ENCODE data around the gene RASD1. TPM values are rescaled to one million over a fixed set of nuclear protein-coding genes. Genes with fewer than 3 reads are reported as not detected.

The RASD1 gene
- total RNA-seq, 4 donors from 2014 or later: 166 to 250 (median 231) TPM

DNA sequence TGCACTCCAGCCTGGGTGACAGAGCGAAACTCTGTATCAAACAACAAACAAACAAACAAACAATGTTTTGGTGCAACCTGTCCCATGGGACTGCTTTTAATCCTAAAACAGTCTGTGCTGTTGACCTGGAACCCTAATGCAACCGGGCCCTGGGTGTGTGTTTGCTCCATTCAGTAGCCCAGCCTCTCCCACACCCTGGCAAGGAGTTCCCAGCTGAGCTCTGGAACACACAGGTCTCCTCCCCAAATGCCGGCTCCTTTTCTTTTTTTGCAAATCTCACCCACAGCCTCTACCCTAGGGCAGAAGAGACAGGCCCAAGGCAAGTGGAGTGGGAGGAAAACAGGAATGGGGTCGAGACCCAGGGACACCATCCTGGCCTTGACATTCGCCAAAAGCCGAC lies 29.8 kb upstream of the RASD1 start:
- DNase-seq (ENCODE audit: low spot score in 2 of 2): no peak
- Histone ChIP-seq H3K27ac (peak overlapping the region in 2 of 4 donors; percentile 17 to 30), H3K4me3 (no peak overlapping the region), H3K9me3 (no peaks in the 10 kb centered on the region), H3K4me1 (peaks cover 0 to 7% (median 0%) of the 10 kb centered on the region in 4 donors), H3K36me3 (peaks cover 0 to 11% (median 0%) of the 10 kb centered on the region in 3 donors), H3K27me3 (no peaks in the 10 kb centered on the region)
- TF ChIP-seq, protein P1, sequence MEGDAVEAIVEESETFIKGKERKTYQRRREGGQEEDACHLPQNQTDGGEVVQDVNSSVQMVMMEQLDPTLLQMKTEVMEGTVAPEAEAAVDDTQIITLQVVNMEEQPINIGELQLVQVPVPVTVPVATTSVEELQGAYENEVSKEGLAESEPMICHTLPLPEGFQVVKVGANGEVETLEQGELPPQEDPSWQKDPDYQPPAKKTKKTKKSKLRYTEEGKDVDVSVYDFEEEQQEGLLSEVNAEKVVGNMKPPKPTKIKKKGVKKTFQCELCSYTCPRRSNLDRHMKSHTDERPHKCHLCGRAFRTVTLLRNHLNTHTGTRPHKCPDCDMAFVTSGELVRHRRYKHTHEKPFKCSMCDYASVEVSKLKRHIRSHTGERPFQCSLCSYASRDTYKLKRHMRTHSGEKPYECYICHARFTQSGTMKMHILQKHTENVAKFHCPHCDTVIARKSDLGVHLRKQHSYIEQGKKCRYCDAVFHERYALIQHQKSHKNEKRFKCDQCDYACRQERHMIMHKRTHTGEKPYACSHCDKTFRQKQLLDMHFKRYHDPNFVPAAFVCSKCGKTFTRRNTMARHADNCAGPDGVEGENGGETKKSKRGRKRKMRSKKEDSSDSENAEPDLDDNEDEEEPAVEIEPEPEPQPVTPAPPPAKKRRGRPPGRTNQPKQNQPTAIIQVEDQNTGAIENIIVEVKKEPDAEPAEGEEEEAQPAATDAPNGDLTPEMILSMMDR (IDR thresholded peaks at IDR 0.05): no peak
- WGBS, 2 donors: 78 to 79% methylated on average over 5 to 6 of the region's 6 CpGs

DNA sequence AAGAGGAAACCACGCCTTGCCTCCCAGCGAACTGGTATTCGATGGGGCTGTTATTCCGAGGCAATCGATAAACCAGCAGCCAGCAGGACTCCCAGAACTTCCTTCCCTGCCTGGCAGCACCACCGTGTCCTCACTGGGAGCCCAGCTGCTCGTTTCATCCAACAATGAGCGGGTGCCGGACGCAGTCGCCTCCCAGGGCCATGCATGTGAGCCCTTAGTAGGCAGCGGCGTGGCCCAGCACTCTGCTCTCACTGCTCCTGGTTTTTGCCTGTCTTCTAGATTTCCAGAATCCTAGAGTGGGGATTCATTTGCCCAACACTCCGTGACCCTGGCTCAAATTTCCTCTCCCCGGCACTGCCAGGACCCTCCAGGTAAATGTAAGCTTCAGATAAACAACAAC lies 29.1 kb upstream of the RASD1 start:
- WGBS, 2 donors: 79 to 81% methylated on average over 15 of the region's 15 CpGs
- Histone ChIP-seq H3K4me3 (no peak overlapping the region), H3K4me1 (peaks cover 0 to 7% (median 0%) of the 10 kb centered on the region in 4 donors), H3K9me3 (no peaks in the 10 kb centered on the region), H3K36me3 (peaks cover 0 to 18% (median 0%) of the 10 kb centered on the region in 3 donors), H3K27me3 (no peaks in the 10 kb centered on the region), H3K27ac (no peak overlapping the region)
- no peak for DNase-seq (ENCODE audit: low spot score in 2 of 2)
- TF ChIP-seq EP300 (IDR thresholded peaks at IDR 0.05) (no peak), POLR2A (IDR thresholded peaks at IDR 0.05) (no peak)
- TF ChIP-seq, protein P1 (IDR thresholded peaks at IDR 0.05): no peak

DNA sequence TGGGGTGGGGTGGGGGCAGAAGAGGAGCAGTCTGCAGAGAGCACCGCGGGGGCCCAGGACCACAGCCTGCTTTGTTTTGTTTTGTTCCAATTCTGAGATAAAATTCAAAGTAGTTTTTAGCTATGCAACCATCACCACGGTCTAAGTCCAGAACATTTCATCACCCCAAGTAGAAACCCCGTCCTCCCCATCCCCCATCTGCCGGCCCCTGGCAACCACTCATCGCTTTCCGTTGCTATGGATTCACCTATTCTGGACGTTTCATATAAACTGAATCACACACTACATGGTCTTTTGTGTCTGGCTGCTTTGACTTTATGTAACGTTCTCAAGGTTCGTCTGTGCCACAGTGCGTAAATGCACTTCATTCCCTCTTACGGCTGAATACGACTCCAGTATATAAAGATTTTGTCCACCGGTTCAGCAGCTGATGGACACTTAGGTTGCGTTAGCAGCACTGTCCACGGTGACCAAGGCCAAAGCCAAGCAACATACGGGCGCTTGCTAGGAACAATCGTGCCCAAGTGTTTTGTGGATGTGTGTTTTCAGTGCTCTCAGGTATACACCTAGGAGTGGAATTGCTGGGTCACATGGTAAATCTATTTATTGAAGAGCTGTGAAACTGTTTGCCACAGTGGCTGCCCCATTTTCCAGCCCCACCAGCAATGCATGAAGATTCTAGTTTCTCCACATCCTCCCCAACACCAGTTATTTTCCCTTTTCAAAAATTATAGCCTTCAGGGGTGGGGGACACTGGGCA lies 27.7 kb upstream of the RASD1 start:
- DNase-seq (ENCODE audit: low spot score in 2 of 2): no peak
- no peaks in the 10 kb centered on the region for H3K9me3 ChIP-seq
- TF ChIP-seq POLR2A (IDR thresholded peaks at IDR 0.05): no peak
- TF ChIP-seq, protein P1 (IDR thresholded peaks at IDR 0.05): no peak
- TF ChIP-seq EP300 (IDR thresholded peaks at IDR 0.05): no peak
- no peak overlapping the region for H3K27ac ChIP-seq
- peaks cover 0 to 29% (median 0%) of the 10 kb centered on the region in 3 donors for H3K36me3 ChIP-seq
- peaks cover 0 to 7% (median 0%) of the 10 kb centered on the region in 4 donors for H3K4me1 ChIP-seq
- WGBS, 2 donors: 90% methylated on average over 19 of the region's 19 CpGs
- no peak overlapping the region for H3K4me3 ChIP-seq
- H3K27me3 ChIP-seq: no peaks in the 10 kb centered on the region

DNA sequence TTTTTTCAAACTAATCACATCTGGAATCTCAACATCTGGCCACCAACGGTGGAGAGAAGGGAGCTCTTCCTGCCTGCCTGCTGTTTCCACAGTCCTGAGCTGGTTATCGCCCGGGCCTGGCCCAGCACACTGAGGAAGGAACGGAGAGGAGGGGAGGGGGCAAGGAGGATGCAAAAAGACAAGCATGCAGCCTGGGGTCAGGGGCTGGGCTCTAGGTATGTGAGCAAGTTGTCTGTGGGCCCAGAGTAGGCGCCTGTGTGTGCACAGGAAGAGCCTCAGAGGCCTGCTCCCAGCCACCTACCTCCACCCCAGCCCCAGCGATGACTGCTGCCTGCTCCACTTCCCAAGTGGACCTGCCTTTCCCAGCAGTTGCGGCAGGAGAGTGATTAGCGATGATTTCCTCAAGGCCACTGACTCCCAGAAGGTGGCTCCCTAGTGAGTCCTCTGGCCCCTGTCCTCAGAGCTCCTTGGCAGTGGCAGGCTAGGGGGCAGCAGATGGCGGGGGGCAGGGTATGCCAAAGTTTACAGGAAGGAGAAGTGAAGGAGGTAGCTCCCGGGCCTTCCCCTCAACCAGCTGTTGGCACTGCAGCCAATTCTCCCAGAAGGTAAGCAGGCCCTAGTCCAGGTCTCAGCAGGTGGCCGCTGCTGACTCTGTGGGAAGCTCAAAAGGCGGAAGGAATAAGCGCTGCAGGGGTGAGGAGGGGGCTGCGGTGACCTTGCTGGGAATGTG lies 27.0 kb upstream of the RASD1 start:
- TF ChIP-seq, protein P1 (IDR thresholded peaks at IDR 0.05): no peak
- TF ChIP-seq EP300 (IDR thresholded peaks at IDR 0.05) (no peak), POLR2A (IDR thresholded peaks at IDR 0.05) (no peak)
- peaks cover 0 to 29% (median 0%) of the 10 kb centered on the region in 3 donors for H3K36me3 ChIP-seq
- no peaks in the 10 kb centered on the region for H3K27me3 ChIP-seq
- H3K9me3 ChIP-seq: no peaks in the 10 kb centered on the region
- H3K4me1 ChIP-seq: peaks cover 0 to 7% (median 0%) of the 10 kb centered on the region in 4 donors
- DNase-seq (ENCODE audit: low spot score in 2 of 2): no peak
- H3K27ac ChIP-seq: no peak overlapping the region
- no peak overlapping the region for H3K4me3 ChIP-seq
- WGBS, 2 donors: 68 to 74% methylated on average over 14 of the region's 14 CpGs
